MCF 10A (cell line): ENCODE measurements around the gene TRIM63. TPM values are rescaled to one million over a fixed set of nuclear protein-coding genes. Genes with fewer than 3 reads are reported as not detected.

Experiments used
- BruUV-seq: library from RNA; stranded (reverse); fragments of 400-500 nt; replicated peaks from 2 replicates; lab custom pipeline; 2021; lab: Mats Ljungman, UMichigan
- CTCF ChIA-PET: fragments of 300-600 bp; sonication (Branson Sonifier 250); formaldehyde crosslinking; extraction: SDS; loops from one replicate; lab custom pipeline; 2021; ENCODE audit warnings: antibody characterized with exemption, inconsistent platforms; lab: Yijun Ruan, JAX
- POLR2A ChIA-PET: fragments of 300-600, 350-650 bp; sonication (Branson Sonifier 250); formaldehyde crosslinking; extraction: SDS; loops from one replicate; lab custom pipeline; 2020; ENCODE audit warnings: antibody characterized with exemption, inconsistent platforms; lab: Yijun Ruan, JAX
- DNase-seq: peaks from one replicate; pipeline ENCODE4 v3.0.0-alpha.2; 2018; ENCODE audit not compliant: unreplicated experiment
- H3K27ac Mint-ChIP-seq: one replicate; pipeline ENCODE4 v1.8.0; 2022; ENCODE audit warnings: mild to moderate bottlenecking, low read depth, mixed read lengths; ENCODE audit not compliant: unreplicated experiment
- H3K27me3 Mint-ChIP-seq: one replicate; pipeline ENCODE4 v1.8.0; 2022; ENCODE audit warnings: mixed read lengths; ENCODE audit not compliant: insufficient read depth, unreplicated experiment
- H3K36me3 Mint-ChIP-seq: one replicate; pipeline ENCODE4 v1.8.0; 2022; ENCODE audit warnings: mild to moderate bottlenecking, moderate library complexity, mixed read lengths; ENCODE audit not compliant: insufficient read depth, unreplicated experiment
- H3K4me1 Mint-ChIP-seq: one replicate; pipeline ENCODE4 v1.8.0; 2022; ENCODE audit warnings: mixed read lengths; ENCODE audit not compliant: insufficient read depth, unreplicated experiment
- H3K4me3 Mint-ChIP-seq: one replicate; pipeline ENCODE4 v1.8.0; 2022; ENCODE audit warnings: mild to moderate bottlenecking, moderate library complexity, mixed read lengths; ENCODE audit not compliant: unreplicated experiment
- H3K9me3 Mint-ChIP-seq: one replicate; pipeline ENCODE4 v1.8.0; 2022; ENCODE audit warnings: mixed read lengths; ENCODE audit not compliant: unreplicated experiment
- intact Hi-C: fragments of 100-400 bp; cut with micrococcal nuclease; formaldehyde crosslinking; loops from 2 replicates; pipeline ENCODE4 v1.14.1; 2022
- total RNA-seq: library from RNA; stranded (reverse); gene quantifications from 2 replicates; pipeline ENCODE4 v1.2.3, GENCODE V29; 2022
- TF ChIP-seq, protein P1 (sequence below): fragments of 200-600 bp; IDR thresholded peaks from one replicate; pipeline ENCODE4 v1.8.0; 2022; ENCODE audit warnings: antibody characterized with exemption, mild to moderate bottlenecking; ENCODE audit not compliant: unreplicated experiment

The TRIM63 gene
- total RNA-seq, 1 experiment from 2014 or later = not detected

DNA sequence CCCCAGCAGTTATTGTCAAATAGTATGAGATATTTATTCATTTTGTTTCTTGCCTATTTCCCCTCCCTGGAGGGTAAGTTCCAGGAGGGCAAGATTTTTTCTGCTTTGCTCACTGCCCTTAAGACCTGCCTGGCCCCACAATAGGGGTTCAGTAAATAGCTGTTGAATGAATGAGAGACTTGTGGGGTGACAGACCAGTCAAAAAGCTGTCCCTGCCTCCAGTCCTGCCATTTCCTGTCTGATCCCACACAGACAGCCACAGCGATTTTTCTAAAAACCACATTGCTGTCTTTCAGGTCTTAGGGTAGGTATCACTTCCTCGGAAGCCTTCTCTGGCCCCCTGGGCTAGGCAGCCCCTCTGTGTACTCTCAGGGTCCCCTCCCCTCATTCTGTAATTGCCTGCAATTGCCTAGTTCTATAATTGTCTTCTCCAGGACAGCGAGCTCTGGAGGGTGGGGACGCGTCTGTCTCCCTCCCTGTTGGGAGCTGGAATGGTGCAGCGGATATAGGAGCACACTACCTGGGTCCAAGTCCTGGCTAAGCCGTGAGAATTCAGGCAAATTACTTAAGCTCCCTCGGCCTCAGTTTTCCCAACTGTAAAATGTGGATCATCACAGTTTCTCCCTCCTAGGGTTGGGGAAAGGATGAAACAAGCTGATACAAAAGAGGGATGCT, 47.7 kb downstream of the TRIM63 start:
- Mint-ChIP-seq H3K4me1 (no peaks in the 10 kb centered on the region), H3K36me3 (no peaks in the 10 kb centered on the region), H3K27me3 (no peaks in the 10 kb centered on the region), H3K4me3 (no peak overlapping the region), H3K27ac (no peak overlapping the region), H3K9me3 (no peaks in the 10 kb centered on the region)
- TF ChIP-seq, protein P1, sequence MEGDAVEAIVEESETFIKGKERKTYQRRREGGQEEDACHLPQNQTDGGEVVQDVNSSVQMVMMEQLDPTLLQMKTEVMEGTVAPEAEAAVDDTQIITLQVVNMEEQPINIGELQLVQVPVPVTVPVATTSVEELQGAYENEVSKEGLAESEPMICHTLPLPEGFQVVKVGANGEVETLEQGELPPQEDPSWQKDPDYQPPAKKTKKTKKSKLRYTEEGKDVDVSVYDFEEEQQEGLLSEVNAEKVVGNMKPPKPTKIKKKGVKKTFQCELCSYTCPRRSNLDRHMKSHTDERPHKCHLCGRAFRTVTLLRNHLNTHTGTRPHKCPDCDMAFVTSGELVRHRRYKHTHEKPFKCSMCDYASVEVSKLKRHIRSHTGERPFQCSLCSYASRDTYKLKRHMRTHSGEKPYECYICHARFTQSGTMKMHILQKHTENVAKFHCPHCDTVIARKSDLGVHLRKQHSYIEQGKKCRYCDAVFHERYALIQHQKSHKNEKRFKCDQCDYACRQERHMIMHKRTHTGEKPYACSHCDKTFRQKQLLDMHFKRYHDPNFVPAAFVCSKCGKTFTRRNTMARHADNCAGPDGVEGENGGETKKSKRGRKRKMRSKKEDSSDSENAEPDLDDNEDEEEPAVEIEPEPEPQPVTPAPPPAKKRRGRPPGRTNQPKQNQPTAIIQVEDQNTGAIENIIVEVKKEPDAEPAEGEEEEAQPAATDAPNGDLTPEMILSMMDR = no peak
- no TSS peak for BruUV-seq
- POLR2A ChIA-PET = interaction anchor here (0.9 to 1.0 kb wide), 2 partner anchors 15 to 107 kb away, joined by 3 read pairs; no protein-coding TSS in a partner anchor
- CTCF ChIA-PET = interaction anchor here (0.6 to 1.1 kb wide), 3 partner anchors 16 to 150 kb away, joined by 3 to 4 read pairs (median 4); partner anchors contain the start of gene ZNF593
- intact Hi-C loops = no loop called here
- DNase-seq = no peak

DNA sequence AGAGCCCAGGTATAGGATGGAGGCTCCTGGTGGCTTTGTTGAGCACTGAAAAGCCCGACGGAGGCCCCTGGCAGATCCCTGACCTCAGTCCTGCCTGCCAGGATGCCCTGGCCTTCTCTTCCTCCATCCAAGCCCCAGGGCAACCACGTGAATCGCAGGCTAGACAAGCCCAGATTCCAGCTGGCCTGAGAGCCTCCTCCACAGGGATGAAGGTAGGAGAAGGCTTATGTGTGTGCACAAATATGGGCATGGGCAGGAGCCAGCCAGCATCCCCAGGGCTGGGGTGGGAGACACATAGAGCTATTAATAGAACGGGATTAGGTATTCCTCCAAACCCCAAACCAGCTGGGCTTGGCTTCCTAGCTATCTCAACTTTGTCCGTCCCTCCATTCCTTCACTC, 49.8 kb downstream of the TRIM63 start:
- Mint-ChIP-seq H3K36me3 (no peaks in the 10 kb centered on the region), H3K4me3 (no peak overlapping the region), H3K4me1 (no peaks in the 10 kb centered on the region), H3K27ac (no peak overlapping the region), H3K9me3 (no peaks in the 10 kb centered on the region), H3K27me3 (no peaks in the 10 kb centered on the region)
- intact Hi-C loops = no loop called here
- ChIA-PET POLR2A (no interaction called here), CTCF (interaction anchor here (0.6 to 0.7 kb wide), 2 partner anchors 258 to 786 kb away, joined by 3 to 5 read pairs; no protein-coding TSS in a partner anchor)
- DNase-seq = no peak
- TF ChIP-seq, protein P1 = no peak
- no TSS peak for BruUV-seq

DNA sequence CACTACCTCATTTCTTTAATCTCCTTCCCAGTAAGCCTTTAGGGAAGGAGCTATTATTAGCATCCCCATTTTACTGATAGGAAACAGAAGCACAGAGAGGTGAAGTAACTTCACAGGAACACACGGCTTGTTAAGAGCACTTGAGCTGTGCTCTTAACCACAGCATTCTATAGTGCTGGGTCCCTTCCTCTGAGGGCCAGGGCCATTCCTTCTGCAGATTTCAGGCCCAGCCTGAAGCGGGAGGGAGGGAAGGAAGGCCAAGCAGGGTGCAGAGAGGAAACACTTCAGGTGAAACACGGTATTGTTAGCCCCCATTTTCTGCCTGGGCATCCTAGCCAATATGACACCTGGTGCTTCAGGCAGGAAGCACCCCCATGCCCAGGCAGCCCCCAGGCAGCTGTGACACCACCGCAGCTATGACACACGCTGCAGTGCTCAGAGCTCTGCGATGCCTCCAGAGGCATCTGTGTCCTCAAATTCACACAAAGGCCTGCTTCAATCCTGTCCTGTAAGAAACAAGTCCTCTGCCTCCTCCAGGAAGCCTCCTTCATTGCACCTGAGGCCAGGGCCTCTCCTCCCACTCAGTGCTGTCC, 50.4 kb downstream of the TRIM63 start:
- BruUV-seq = no TSS peak
- Mint-ChIP-seq H3K36me3 (no peaks in the 10 kb centered on the region), H3K27ac (no peak overlapping the region), H3K4me3 (no peak overlapping the region), H3K9me3 (no peaks in the 10 kb centered on the region), H3K27me3 (no peaks in the 10 kb centered on the region), H3K4me1 (no peaks in the 10 kb centered on the region)
- intact Hi-C loops = no loop called here
- ChIA-PET CTCF (interaction anchor here (0.7 kb wide), 1 partner anchor 66 kb away, joined by 3 read pairs; no protein-coding TSS in a partner anchor), POLR2A (no interaction called here)
- no peak for DNase-seq
- TF ChIP-seq, protein P1 = no peak

DNA sequence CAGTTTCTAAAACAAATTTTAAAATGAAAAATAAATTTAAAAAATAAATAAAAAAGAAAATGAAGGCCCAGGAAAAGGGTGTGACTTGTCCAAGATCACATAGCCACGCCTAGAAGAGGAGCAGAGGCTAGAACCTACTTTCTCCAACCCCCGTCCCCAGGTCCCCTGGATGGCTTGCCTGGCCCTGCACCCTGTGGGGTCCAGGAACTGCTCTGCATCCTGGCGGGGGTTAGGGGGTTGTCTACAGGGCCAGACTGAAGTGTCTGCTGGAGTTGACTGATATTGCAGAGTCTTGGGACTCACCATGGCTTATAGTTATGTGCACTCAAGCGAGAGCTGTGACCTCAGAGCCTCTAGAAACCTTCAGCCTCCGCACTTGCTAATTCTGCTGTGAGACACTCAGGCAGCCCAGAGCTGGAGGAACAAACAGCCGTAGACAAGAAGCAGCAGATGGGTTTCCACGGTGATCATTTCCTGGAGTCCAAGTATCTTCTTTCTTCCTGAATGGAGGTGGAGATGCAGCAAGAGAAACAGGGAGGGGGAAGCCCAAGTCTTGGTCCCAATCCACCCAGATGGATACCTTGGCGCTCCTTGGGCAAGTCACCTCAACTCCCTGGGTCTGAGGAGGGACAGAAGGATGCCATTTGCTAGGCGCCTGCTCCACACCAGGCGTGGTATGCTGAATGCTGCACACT, 51.0 kb downstream of the TRIM63 start:
- H3K4me1 Mint-ChIP-seq = no peaks in the 10 kb centered on the region
- no TSS peak for BruUV-seq
- DNase-seq = no peak
- no peaks in the 10 kb centered on the region for H3K9me3 Mint-ChIP-seq
- H3K27ac Mint-ChIP-seq = no peak overlapping the region
- intact Hi-C loops = no loop called here
- TF ChIP-seq, protein P1 = no peak
- no peaks in the 10 kb centered on the region for H3K27me3 Mint-ChIP-seq
- CTCF ChIA-PET = interaction anchor here (0.7 kb wide), 1 partner anchor 66 kb away, joined by 3 read pairs; no protein-coding TSS in a partner anchor
- no peak overlapping the region for H3K4me3 Mint-ChIP-seq
- POLR2A ChIA-PET = no interaction called here
- H3K36me3 Mint-ChIP-seq = no peaks in the 10 kb centered on the region
